Esophagus (tissue), 2 donors: Measurements from ENCODE around the gene TRIP12. TPM values are rescaled to one million over a fixed set of nuclear protein-coding genes. Genes with fewer than 3 reads are reported as not detected.

Experiments used
- H3K27ac ChIP-seq, 2 donors: one replicate each; pipeline ENCODE4 v1.5.1; 2013; ENCODE audit warnings: low read depth in 2 of 2, mild to moderate bottlenecking in 2 of 2, inconsistent platforms in 1 of 2, low read length in 1 of 2, moderate library complexity in 1 of 2
- H3K27me3 ChIP-seq, 2 donors: one replicate each; pipeline ENCODE4 v1.6.1; 2013; ENCODE audit warnings: low read length in 2 of 2, control low read depth in 1 of 2, mild to moderate bottlenecking in 1 of 2; ENCODE audit not compliant: insufficient read depth in 2 of 2, control insufficient read depth in 1 of 2
- H3K36me3 ChIP-seq, 2 donors: one replicate each; pipeline ENCODE4 v1.6.1; 2013; ENCODE audit warnings: low read length in 1 of 2; ENCODE audit not compliant: control insufficient read depth in 2 of 2, insufficient read depth in 2 of 2
- H3K4me1 ChIP-seq, 2 donors: one replicate each; pipeline ENCODE4 v1.6.1; 2013; ENCODE audit warnings: low read length in 1 of 2; ENCODE audit not compliant: control insufficient read depth in 2 of 2, insufficient read depth in 2 of 2
- H3K4me3 ChIP-seq, 2 donors: one replicate each; pipeline ENCODE4 v1.5.1; 2013; ENCODE audit warnings: low read length in 2 of 2, mild to moderate bottlenecking in 2 of 2, low read depth in 1 of 2, moderate library complexity in 1 of 2
- H3K9me3 ChIP-seq, 2 donors: one replicate each; pipeline ENCODE4 v1.6.1; 2013; ENCODE audit warnings: mild to moderate bottlenecking in 2 of 2, low read depth in 1 of 2, low read length in 1 of 2, moderate library complexity in 1 of 2; ENCODE audit not compliant: control insufficient read depth in 2 of 2, insufficient read depth in 1 of 2
- WGBS, 2 donors: extraction: QIAGEN DNeasy Blood & Tissue Kit; methylation state at CpG; one replicate each; pipeline ENCODE4 v1.1.7; 2013; 5-methylcytosine and 5-hydroxymethylcytosine counted together
- polyA plus RNA-seq, 2 donors: library from polyadenylated mRNA; stranded (reverse); fragments of 200-250 nt; gene quantifications; one replicate each; pipeline ENCODE4 v1.2.3, GENCODE V29; 2013
- donor health status: healthy with polysubstance abuse.
- donor health status: Bipolar disorder and iron deficiency.

The TRIP12 gene
- polyA plus RNA-seq, 2 donors: 17.9 to 25.8 TPM

GRCh38 chr2:229884775-229885699, 36.8 kb downstream of the TRIP12 start:
- WGBS, 2 donors: 87 to 94% methylated on average over 5 of the region's 5 CpGs
- Histone ChIP-seq H3K4me3 (no peak overlapping the region), H3K36me3 (no peaks in the 10 kb centered on the region), H3K9me3 (no peaks in the 10 kb centered on the region), H3K4me1 (no peaks in the 10 kb centered on the region), H3K27me3 (no peaks in the 10 kb centered on the region), H3K27ac (no peak overlapping the region)

- no peaks in the 10 kb centered on the region for H3K27me3 ChIP-seq
- H3K36me3 ChIP-seq: peaks cover 6 to 7% of the 10 kb centered on the region in 2 donors
- no peaks in the 10 kb centered on the region for H3K9me3 ChIP-seq
- 67 to 75% methylated on average over 2 of the region's 2 CpGs for WGBS, 2 donors
- no peaks in the 10 kb centered on the region for H3K4me1 ChIP-seq
- no peak overlapping the region for H3K27ac ChIP-seq
- H3K4me3 ChIP-seq: no peak overlapping the region
Measured at GRCh38 chr2:229882583-229882982, 39.2 kb downstream of the TRIP12 start.

GRCh38 chr2:229880892-229881586, 40.8 kb downstream of the TRIP12 start:
- H3K9me3 ChIP-seq: no peaks in the 10 kb centered on the region
- no peaks in the 10 kb centered on the region for H3K4me1 ChIP-seq
- H3K27ac ChIP-seq: no peak overlapping the region
- no peak overlapping the region for H3K4me3 ChIP-seq
- no peaks in the 10 kb centered on the region for H3K27me3 ChIP-seq
- WGBS, 2 donors: 73 to 88% methylated on average over 5 of the region's 5 CpGs
- H3K36me3 ChIP-seq: peaks cover 6 to 7% of the 10 kb centered on the region in 2 donors

GRCh38 chr2:229879191-229879950, 42.4 kb downstream of the TRIP12 start:
- 76 to 83% methylated on average over 6 of the region's 6 CpGs for WGBS, 2 donors
- Histone ChIP-seq H3K4me1 (no peaks in the 10 kb centered on the region), H3K9me3 (no peaks in the 10 kb centered on the region), H3K27ac (no peak overlapping the region), H3K36me3 (peaks cover 6 to 7% of the 10 kb centered on the region in 2 donors), H3K27me3 (no peaks in the 10 kb centered on the region), H3K4me3 (no peak overlapping the region)

- Histone ChIP-seq H3K4me3 (no peak overlapping the region), H3K27me3 (no peaks in the 10 kb centered on the region), H3K4me1 (no peaks in the 10 kb centered on the region), H3K36me3 (peaks cover 6 to 7% of the 10 kb centered on the region in 2 donors), H3K9me3 (no peaks in the 10 kb centered on the region), H3K27ac (no peak overlapping the region)
- WGBS, 2 donors: 73 to 80% methylated on average over 2 of the region's 2 CpGs
Measured at GRCh38 chr2:229875549-229875948, 46.3 kb downstream of the TRIP12 start.

GRCh38 chr2:229874647-229875046, 47.2 kb downstream of the TRIP12 start:
- Histone ChIP-seq H3K9me3 (no peaks in the 10 kb centered on the region), H3K27me3 (no peaks in the 10 kb centered on the region), H3K4me1 (no peaks in the 10 kb centered on the region), H3K27ac (no peak overlapping the region), H3K36me3 (peaks cover 6 to 7% of the 10 kb centered on the region in 2 donors), H3K4me3 (no peak overlapping the region)
- 80% methylated on average over 4 of the region's 4 CpGs for WGBS, 2 donors

- Histone ChIP-seq H3K4me1 (no peaks in the 10 kb centered on the region), H3K4me3 (no peak overlapping the region), H3K27ac (no peak overlapping the region), H3K36me3 (peaks cover 0 to 3% of the 10 kb centered on the region in 2 donors), H3K27me3 (no peaks in the 10 kb centered on the region), H3K9me3 (no peaks in the 10 kb centered on the region)
- WGBS, 2 donors: 48 to 54% methylated on average over 1 of the region's 1 CpG
Measured at GRCh38 chr2:229873123-229873581, 48.7 kb downstream of the TRIP12 start.

- Histone ChIP-seq H3K27me3 (no peaks in the 10 kb centered on the region), H3K9me3 (no peaks in the 10 kb centered on the region), H3K4me1 (no peaks in the 10 kb centered on the region), H3K27ac (no peak overlapping the region), H3K4me3 (no peak overlapping the region), H3K36me3 (no peaks in the 10 kb centered on the region)
- 87 to 92% methylated on average over 6 of the region's 6 CpGs for WGBS, 2 donors
Measured at GRCh38 chr2:229870903-229871656, 50.7 kb downstream of the TRIP12 start.

- WGBS, 2 donors: 87 to 93% methylated on average over 3 of the region's 3 CpGs
- H3K4me1 ChIP-seq: no peaks in the 10 kb centered on the region
- no peaks in the 10 kb centered on the region for H3K36me3 ChIP-seq
- no peak overlapping the region for H3K4me3 ChIP-seq
- H3K9me3 ChIP-seq: no peaks in the 10 kb centered on the region
- no peaks in the 10 kb centered on the region for H3K27me3 ChIP-seq
- no peak overlapping the region for H3K27ac ChIP-seq
Measured at GRCh38 chr2:229869226-229869625, 52.6 kb downstream of the TRIP12 start.
